GM21723 (cell line): ENCODE measurements around the gene IL1R1.
A peak's percentile ranks its signal among the peaks of the same experiment; 100 is the strongest.
"Not testable (repeated sequence)": the region's sequence is repeated elsewhere in the genome, so short reads cannot be mapped to it uniquely, and the experiment has no call there.

Experiments used
- ATAC-seq: cut with Tn5 transposase; IDR thresholded peaks from one replicate; pipeline ENCODE4 v1.9.1; 2021; ENCODE audit warnings: mild to moderate bottlenecking, moderate library complexity; ENCODE audit not compliant: unreplicated experiment

IL1R1 gene, protein sequence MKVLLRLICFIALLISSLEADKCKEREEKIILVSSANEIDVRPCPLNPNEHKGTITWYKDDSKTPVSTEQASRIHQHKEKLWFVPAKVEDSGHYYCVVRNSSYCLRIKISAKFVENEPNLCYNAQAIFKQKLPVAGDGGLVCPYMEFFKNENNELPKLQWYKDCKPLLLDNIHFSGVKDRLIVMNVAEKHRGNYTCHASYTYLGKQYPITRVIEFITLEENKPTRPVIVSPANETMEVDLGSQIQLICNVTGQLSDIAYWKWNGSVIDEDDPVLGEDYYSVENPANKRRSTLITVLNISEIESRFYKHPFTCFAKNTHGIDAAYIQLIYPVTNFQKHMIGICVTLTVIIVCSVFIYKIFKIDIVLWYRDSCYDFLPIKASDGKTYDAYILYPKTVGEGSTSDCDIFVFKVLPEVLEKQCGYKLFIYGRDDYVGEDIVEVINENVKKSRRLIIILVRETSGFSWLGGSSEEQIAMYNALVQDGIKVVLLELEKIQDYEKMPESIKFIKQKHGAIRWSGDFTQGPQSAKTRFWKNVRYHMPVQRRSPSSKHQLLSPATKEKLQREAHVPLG

DNA sequence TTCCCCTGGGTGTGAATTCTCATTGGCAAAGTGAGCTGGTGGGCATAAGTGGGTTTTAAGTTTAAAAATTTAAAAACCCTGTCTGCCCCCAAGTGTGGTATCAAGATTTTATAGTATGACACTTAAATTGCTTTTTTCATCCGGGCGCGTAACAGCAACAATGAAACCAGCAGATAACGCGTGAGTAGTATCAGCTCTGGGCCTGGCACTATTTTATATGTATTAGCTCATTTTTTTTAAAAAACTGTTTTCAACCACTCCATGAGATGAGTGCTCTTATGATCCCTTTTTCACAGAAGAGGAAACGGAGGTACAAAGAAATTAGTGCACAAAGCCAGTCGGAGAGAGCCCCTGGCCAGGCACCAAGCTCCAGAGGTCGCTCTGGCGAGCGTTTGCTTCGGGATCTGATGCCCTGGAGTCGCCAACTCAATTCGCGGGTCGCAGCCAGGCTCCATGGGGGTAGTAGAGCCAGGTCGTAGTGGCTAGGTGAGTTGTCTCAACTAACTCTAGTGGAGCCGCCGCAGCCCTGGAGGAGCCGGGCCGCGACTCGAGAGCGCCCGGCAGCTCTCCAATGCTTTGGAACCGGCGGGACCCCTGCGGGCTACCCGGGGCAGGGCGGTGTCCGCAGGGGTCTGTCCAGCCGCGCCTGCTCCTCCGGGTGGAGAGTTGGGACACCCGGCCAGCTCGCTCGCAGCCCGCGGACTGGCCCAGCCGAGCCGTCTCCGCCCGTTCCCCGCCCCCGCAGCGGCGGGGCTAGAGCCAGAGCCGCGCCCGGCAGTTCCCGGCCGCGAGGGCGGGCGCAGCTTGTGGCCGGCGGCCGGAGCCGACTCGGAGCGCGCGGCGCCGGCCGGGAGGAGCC, at the start of gene IL1R1:
TSS of gene IL1R1 (plus strand) at position 777 of the 859 bp plus-strand sequence. CDS start 14,979 bp downstream, outside the sequence.
- ATAC-seq, result no peak

DNA sequence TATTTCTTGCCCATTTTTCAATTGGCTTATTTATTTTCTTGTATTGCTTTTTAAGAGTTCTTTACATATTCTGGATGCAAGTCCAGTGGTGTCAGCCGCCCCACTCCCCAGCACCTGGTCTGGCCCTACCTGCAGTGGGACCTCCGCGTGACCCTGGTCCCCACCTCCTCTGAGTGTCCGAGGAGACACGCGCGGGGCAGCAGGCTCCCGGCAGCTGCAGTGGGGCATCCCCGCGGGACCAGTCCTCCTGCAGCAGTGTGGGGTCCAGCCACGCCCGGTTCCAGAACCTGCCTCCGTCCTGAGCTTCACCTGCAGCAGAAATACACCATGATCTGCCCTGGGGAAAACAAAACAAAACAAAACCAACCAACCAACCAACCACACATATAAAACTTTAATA, 48.9 kb upstream of the IL1R1 start:
- no peak for ATAC-seq

DNA sequence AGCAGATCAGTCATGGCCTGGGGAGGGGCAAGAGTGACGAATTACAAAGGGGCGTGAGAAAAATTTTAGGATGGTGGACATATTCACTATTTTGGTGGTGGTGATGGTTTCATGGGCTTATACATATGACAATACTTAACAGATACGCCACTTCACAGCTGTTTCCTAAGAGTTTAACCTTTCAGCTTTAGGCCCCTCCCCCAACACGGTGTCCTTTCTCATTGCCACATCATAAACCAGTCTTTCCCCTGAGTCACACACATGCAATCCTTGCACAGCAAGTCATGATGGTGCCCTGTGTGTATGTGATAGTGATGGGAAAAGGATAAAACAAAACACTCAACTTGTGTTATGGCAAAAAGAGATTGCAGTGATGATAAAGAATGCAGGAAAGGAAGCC, 47.6 kb upstream of the IL1R1 start:
- no peak for ATAC-seq

DNA sequence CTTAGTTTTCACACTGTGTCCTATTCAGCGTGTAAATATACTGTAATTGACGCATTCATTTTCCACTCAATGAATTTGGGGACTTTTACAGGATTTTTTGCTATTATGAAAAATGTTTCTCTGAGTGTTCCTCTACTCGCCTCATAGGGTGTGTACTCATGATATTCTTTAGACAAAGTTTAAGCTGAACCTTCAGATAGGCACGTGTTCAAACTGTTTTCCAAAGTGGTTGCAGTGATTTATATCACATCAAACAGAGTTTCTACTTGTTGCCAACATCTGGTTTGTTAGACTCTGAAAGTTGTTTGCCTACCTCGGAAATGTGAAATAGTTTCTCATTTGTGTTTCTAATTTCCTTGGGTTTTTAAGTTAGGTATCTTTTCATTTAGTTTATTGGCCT, 46.4 kb upstream of the IL1R1 start:
- ATAC-seq, result no peak

DNA sequence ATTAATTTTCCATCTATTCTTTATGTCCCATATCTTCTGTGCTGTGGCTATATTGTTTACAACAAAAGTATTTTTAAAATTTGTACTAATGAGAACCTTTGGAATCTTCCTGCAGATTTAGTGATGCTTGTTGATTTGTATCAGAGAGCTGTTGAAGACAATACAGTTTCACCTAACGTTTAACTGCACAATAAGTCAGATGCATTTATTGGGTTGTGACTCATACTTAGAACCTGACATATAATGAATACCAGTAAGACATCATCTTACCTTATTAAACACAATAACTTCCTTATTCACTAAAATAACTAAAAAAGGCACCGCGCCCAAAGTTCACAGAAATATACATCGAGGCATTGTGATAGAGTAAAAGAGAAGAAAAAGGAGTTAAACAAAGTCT, 43.8 kb upstream of the IL1R1 start:
- no peak for ATAC-seq

DNA sequence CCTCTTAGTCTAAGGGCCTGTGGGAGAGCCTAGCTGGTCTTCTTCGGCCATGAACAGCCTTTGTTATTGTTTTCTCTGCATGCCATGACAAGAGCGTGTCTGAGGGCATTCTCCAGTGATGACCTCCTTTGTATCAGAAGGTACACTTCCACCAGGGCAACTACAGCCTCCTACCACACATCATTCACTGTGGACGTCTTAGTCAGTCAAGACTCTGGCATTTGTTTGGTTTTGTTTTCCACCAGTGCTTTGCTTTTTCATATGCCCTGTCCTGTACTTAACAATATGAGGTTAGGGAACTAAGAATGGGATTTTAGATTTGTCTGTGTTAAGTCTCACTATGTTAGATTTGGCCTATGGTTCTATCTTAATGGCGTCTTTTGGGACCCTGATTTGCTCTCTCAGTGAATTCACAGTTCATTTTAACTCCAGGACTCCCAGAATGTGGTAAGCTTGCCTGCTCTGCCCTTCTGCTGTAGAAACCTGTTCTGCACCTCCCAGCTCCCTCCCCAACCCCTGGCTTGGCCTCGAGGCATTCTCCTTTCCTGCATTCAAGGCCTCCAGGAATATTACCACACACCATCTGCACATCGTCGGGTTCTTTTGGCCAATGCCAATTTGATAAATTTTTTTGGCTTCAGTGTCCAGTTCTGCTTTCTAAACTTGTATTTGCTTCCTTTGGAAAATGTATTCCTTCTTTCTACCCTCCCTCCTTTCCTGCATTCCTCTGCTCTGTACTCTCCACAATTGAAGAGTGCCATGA, 42.8 kb upstream of the IL1R1 start:
- ATAC-seq, result no peak

DNA sequence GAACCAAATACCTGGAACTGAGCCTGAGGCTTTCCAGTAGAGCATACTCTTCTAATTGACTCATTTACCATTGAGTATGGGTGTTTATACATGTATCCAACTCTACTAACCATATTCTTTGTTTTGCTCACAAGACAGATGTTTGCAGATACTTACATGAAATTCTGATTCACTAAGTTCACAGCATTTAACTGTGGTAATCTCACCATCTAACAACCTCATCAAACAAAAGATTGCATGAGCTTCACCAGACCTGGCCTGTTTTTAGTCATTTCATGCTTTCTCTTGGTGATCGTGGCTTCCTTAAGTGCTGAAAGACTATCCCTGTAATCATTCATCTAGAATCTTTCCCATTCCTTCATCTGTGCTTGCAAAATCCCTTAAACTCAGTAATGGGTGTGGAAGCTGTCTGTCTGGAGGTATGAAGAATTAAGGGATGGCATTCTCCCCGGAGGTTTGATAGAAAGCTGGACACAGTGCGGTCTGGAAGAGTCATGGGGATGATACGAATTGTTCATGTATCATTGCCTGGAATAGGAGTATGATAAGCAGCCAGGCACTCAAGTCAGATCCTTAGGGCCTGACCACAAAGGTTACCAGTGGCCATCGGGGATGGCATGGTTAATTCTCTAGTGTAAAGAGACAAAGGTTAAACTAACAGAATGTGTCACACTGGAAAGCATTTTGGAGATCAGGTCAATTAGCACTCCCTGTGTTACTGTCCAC, 42.0 kb upstream of the IL1R1 start:
- no peak for ATAC-seq

DNA sequence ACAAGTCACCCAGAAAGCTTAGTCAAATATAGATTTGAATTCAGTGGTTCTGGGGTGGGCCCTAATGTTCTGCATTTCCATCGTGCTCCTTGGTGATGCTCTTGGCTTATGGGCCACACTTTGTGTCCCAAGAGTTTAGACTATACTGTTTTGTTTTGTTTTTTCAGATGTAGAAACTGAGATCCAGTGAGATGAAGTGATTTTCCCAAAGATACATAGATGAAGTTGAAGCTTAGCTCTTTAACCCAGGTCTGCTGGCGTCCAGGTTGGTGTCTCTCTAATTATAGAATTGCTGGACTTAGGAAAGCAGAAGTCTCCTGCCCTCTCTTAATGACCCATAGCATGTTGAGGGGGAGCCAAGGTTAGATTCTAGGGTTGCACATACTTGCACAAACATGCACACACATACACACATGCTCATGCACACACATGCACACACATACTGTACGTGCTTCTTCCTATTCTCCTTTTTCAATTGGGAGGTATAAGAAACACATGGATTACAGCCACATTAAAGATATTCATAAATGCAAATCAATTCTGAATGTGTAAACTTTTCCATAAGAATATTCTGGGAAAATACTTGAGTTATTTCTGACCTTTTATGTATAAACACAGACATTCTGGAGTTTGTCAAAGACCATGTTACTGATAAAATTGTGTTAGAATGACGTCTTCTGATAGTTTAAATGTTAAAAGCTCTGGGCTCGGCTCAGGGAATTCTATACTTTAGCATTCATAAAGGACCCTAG, 41.3 kb upstream of the IL1R1 start:
- no peak for ATAC-seq

DNA sequence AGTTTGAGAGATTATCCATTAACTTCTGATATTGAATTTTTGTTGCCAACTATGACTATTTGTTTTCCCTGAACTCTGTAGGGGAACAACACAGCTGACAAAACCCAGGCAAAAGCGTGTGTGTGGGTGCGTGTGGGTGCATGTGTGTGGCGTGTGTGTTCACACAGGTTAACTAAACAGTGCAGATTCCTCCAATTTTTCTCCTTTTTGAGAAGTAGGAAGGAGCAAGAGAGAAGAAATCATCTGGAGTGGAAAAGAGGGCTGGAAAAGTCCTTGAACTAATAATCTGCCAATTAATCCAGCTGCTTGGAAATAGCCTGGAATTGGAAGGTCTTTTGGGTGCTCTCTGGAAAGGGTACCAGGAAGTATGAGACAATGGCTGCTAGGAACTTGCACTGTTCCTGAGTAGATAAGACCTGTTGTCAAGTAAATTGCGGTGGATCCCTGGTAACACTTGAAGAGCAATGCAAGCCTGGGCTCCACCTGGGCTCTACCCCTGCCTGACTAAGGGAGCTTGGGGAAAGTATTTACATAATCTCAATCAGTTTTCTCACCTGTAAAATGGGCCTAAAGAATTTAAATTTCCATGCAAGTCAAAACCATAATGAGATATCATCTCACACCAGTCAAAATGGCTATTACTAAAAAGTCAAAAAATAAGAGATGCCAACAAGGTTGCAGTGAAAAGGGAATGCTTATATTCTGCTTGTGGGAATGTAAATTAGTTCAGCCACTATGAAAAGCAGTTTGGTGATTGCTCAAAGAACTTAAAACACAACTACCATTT, 40.5 kb upstream of the IL1R1 start:
- ATAC-seq, result no peak

DNA sequence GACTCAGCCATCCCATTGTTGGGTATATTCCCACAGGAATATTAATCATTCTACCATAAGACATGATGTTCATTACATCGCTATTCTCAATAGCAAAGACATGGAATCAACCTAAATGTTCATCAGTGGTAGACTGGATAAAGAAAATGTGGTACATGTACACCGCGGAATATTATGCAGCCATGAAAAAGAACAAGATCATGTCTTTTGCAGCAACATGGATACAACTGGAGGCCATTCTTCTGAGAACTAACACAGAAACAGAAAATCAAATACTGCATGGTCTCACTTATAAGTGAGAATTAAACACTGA, 40.0 kb upstream of the IL1R1 start:
- ATAC-seq, result not testable (repeated sequence)

DNA sequence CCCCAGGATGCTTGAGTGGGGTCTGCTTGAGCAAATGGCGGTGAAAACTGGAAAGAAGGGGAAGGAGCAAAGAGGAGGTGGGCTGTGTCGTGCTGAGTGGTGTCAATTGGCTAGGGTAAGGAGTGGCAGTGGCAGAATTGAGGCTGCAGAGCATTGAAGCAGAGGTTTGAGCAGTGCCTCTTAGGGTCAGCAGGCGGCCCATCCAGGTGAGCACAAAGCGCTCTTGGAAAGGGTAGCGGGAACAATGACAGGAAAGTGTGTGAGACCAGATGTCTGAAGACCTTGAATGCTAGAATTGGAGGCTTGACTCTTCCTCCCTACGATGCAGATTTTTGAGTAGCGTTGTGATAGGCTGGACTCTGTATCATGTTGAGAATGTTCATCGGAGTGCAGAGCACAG, 39.3 kb upstream of the IL1R1 start:
- no peak for ATAC-seq

DNA sequence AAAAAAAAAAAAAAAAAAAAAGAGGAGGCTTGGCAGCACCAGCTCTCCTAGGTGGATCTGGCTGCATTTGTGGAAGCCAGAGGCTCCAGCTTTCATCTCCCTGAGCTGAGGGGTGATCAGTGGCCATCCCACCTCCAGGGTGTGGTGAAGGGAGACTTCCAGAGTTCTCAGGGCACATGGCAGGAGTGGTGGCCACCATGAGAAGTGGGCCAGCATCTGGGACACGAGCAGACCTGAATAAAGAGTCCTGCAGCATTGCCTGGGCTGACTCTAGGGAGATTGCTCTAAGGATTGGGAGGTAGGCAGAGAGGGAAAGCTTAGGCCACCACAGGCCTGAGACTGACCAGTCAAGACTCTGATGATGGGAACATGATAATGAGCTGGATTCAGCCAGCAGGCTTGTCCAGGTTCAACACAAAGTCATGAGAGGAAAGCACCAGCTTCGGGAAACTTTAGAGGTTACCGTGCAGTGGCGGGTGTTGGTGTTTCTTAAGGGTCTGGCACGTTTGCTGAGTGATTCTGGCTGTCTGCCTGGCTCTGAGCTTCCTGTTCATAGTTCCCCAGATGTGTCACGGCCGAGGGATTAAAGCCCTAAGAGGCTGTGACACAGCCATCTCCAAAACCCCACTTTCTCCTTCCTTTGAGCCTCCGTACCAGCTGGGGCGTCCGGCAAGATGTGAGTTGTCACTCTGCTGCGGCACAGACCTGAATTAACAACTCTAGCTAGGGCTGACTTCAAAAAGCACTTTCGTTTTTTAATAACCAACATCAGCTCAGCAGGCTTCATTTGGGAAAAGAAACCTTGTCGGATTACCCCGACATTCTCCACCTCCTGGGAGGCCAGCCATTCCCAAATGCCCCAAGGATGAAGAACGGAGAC, 38.3 kb upstream of the IL1R1 start:
- ATAC-seq, result peak; percentile 82

DNA sequence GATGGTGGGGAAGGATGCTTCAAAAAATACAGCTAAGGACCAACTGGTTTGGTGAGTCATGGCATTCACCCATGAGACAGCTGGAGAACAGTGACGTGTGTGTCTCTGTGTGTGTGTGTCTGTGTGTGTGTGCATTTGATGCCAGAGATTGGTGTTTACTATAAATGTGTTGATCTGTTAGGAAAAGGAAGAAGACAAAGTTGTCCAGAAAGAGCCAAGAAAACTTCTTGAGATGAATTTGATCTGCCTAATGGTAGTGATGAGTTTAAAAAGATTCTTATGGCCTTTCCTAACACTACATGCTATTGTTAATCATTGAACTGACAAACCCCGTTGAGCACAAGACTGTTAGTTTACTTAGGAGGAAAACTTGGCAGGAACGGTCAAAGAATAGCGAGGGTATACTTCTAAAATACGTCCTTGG, 36.4 kb upstream of the IL1R1 start:
- no peak for ATAC-seq

DNA sequence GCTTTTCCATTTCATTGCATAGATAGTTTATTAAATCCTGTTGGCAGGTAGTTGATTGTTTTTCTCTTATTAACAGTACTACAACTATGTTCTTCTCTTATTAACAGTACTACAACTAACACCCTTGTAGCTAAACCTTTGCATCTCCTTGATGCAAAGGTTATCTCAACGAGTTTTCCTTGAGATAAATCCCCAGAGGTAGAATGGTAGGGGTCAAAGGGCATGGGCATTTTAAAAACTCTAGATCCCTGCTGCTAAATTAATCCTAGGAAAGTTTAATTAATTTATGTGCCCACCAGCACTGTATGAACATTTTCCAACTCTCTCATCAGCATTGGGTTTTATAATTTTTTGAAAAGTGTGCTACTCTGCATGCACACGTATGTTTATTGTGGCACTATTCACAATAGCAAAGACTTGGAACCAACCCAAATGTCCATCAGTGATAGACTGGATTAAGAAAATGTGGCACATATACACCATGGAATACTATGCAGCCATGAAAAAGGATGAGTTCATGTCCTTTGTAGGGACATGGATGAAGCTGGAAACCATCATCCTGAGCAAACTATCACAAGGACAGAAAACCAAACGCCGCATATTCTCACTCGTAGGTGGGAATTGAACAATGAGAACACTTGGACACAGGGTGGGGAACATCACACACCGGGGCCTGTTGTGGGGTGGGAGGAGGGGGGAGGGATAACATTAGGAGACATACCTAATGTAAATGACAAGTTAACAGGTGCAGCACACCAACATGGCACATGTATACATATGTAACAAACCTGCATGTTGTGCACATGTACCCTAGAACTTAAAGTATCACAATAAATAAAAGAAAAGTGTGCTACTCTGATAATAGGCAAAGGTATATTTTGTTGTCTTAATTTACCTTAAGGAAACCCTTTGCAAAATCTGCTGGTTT, 35.5 kb upstream of the IL1R1 start:
- ATAC-seq, result not testable (repeated sequence)

DNA sequence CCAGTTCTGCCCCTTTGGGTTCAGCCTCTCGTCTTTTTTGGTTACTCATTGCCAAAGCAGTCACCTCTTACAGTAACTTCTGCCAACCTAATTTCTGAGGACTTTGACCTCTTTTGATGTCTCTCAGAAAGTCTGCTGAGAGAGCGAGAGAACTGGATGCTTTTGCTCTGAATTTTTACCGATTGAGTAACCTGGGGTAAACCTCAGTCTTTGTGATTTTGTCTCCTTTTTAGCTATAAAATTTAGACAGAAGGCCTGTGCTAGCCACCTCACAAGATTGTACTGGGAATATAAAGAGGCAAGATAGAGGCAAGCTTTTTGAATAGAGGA, 34.8 kb upstream of the IL1R1 start:
- no peak for ATAC-seq

DNA sequence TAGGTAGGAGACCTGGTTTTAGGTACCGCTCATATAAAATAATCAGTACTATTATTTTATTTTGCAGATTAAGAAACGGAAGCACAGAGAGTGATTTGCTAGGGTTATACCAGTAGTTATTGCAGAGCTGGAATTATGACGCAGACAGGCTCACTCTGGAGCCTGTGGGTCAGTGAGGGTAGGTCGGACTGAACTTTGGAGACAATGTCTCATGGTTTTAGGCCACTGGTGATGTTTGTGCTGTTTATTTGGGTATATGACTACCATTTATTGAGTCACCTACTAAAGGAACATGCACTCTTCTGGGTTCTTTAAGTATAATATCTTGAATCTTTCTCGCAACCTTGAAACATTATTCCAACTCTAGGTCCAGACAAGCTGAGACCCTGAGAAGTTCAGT, 33.5 kb upstream of the IL1R1 start:
- ATAC-seq, result no peak

DNA sequence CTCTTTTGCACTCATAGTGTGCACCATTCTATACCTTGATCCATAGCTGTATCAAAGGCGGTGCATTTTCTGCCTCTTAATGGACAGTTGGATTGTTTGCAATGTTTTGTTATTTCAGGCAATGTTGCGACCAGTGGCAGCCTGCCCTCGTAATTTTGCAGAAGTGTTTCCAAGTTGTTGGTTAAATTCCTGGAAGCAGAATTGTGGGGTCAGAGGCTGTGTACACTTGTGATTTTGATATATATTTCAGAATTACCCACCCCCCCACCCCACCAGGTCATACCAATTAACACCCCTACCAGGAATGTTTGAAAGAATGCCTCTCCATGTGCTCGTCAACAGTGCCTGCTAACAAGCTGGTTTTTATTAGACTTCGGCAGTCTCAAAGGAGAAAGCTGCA, 32.4 kb upstream of the IL1R1 start:
- ATAC-seq, result no peak
